Stimulated activated CD4-positive, alpha-beta T cell treated with anti-CD3 and anti-CD28 coated beads, Interleukin-15, amount 100 ng/mL, for 48 hours (primary cell): ENCODE data around the gene IGF2R.
"Not testable (repeated sequence)": the region's sequence is repeated elsewhere in the genome, so short reads cannot be mapped to it uniquely, and the experiment has no call there.

Experiments
- DNase-seq, 2 donors: peaks; one replicate each; pipeline ENCODE4 v3.0.0-alpha.2; 2020; ENCODE audit warnings: low read depth in 2 of 2

Gene IGF2R

GRCh38 chr6:160137989-160138835 is 169.3 kb downstream of the IGF2R start:
- peak; percentile 39 to 64 for DNase-seq

DNA sequence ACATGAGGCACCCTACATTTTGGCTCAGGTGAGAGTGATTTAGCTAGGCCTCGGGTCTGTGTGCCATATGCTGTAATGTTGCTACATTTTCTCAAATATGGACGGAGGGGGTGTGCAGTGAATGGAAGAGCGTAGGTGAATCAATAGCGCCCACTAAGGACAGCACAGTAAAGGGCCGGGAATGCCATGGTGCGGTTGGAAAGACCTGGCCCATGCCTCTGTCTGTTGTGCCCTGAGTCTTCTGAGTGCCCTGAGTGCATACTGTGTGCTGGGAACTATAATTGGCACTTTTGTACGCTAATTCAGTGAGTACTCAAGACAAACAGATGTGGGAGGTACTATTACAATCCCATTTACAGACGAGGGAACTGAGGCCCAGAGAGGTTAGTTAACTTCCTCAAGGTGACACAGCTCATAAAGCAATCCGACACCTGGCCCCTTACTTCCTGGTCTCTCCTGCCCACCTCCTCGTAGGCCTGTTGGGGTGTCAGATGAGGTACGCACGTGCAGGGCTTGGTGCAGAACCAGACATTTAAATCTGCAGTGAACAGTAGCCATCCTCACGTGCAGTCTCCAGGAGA is 170.0 kb downstream of the IGF2R start:
- no peak for DNase-seq

DNA sequence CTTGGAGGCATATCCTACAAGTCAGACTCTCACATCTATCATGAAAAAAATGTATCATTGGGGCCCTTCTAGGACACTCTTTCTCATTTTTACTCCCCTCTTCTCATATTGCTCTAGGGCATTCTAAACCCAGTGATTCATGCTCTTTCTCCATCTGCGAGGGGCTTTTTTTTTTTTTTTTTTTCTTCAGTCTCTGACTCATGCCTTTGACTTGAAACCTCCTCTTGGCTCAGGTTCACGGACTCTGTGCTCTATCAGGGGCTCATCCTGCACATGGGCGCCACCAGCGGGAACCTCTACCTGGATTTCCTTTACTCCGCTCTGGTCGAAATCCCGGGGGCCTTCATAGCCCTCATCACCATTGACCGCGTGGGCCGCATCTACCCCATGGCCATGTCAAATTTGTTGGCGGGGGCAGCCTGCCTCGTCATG is 170.6 kb downstream of the IGF2R start:
- DNase-seq: no peak

DNA sequence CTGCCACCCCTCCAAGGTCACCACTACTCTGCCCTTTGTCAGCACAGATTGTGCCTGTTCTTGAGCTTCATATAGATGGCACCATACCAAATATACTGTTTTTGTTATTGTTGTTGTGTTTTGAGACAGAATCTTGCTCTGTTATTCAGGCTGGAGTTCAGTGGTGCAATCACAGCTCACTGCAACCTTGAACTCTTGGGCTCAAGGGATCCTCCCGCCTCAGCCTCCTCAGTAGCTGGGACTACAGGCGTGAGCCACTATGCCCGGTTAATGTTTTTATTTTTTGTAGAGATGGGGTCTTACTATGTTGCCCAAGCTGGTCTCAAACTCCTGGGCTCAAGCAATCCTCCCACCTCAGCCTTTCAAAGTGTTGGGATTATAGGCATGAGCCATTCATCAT is 171.6 kb downstream of the IGF2R start:
- DNase-seq: not testable (repeated sequence)

DNA sequence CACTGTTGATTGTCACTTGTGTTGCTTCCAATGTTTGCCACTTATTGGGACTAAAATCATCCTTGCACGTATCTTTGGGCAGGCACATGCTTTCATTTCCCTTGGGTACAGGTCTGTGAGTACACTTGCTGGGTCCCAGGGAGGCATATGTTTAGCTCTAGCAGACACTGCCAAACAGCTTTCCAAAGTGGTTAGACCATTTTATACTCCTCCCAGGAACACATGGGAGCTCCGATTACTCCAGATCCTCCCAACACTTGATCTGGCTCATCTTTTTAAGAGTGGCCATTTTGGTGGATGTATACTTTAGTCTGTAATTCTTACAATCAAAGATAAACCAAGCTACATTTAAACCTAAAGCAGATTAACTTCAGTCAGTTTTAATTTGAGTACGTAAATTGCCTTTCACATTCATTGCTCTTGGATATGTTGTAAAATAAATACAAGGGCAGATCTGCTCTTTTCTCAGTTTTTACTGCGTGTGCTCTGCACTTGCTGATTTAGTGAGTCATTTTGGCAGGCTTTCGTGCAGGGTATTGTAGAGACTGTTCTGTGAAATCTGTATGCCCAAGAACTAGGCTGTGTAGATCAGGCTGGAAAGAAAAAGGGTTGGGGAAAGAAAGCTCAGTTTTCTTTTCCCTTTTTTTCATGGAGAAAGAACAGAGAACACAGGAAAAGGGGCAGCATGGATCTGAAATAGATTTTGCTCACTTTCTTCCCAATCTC is 172.3 kb downstream of the IGF2R start:
- DNase-seq: no peak

DNA sequence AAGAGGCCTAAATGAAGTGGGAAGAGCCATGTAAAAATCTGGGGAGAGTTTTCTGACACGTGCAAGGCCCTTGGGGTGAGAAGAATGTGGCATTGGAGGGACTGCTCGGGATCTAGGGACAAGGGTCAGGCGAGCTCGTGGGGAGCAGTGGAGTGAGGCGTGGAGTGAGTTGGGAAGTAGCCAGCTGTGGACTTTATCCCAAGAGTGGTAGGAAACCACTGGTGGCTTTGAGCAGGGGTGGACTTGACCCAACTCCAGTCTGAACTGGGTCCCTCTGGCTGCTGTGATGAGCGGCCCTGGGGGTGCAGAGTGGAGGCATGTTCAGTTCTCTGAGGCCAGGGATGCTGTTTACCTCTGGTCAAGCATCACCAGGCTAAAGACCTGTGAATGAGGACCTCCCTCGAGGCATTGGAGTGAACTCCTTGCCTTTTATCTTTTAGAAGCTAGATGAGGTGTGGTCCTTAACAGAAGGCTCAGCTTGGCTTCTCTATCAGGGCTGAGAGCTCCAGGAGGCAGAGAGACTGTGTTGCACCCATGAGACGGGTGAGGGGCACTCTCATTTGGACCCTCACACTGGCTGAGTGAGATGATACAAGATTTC is 173.3 kb downstream of the IGF2R start:
- no peak for DNase-seq

GRCh38 chr6:160146454-160147145 is 177.7 kb downstream of the IGF2R start:
- DNase-seq: no peak

GRCh38 chr6:160147146-160147536 is 178.3 kb downstream of the IGF2R start:
- DNase-seq: no peak

GRCh38 chr6:160154471-160154870 is 185.6 kb downstream of the IGF2R start:
- no peak for DNase-seq

- no peak for DNase-seq
Observed at GRCh38 chr6:160156842-160157241, 188.0 kb downstream of the IGF2R start.

GRCh38 chr6:160160450-160160849 is 191.6 kb downstream of the IGF2R start:
- DNase-seq: no peak
